Measurements from ENCODE around the gene WDR20. TPM values are rescaled to one million over a fixed set of nuclear protein-coding genes. Genes with fewer than 3 reads are reported as not detected.
"Not testable (repeated sequence)": the region's sequence is repeated elsewhere in the genome, so short reads cannot be mapped to it uniquely, and the experiment has no call there.

Gene WDR20, protein sequence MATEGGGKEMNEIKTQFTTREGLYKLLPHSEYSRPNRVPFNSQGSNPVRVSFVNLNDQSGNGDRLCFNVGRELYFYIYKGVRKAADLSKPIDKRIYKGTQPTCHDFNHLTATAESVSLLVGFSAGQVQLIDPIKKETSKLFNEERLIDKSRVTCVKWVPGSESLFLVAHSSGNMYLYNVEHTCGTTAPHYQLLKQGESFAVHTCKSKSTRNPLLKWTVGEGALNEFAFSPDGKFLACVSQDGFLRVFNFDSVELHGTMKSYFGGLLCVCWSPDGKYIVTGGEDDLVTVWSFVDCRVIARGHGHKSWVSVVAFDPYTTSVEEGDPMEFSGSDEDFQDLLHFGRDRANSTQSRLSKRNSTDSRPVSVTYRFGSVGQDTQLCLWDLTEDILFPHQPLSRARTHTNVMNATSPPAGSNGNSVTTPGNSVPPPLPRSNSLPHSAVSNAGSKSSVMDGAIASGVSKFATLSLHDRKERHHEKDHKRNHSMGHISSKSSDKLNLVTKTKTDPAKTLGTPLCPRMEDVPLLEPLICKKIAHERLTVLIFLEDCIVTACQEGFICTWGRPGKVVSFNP
- total RNA-seq (2014; rRNA removed; shearing (Covaris generic)): 7.3 and 9.8 TPM in 2 replicates

- DNase-seq (ENCODE audit: low spot score): peak; percentile 94
Measured at GRCh38 chr14:102139286-102140026, at the start of gene WDR20. Gene WDR20, plus strand, starts transcription at chr14:102139897. Its CDS starts 27 bp downstream, at chr14:102139924.

- DNase-seq (ENCODE audit: low spot score): no peak
Measured at GRCh38 chr14:102090713-102091112, 49.0 kb upstream of the WDR20 start.

GRCh38 chr14:102092806-102093205 is 46.9 kb upstream of the WDR20 start:
- DNase-seq (ENCODE audit: low spot score): no peak

GRCh38 chr14:102094101-102094500 is 45.6 kb upstream of the WDR20 start:
- DNase-seq (ENCODE audit: low spot score): no peak

GRCh38 chr14:102095231-102095870 is 44.3 kb upstream of the WDR20 start:
- no peak for DNase-seq (ENCODE audit: low spot score)

DNA sequence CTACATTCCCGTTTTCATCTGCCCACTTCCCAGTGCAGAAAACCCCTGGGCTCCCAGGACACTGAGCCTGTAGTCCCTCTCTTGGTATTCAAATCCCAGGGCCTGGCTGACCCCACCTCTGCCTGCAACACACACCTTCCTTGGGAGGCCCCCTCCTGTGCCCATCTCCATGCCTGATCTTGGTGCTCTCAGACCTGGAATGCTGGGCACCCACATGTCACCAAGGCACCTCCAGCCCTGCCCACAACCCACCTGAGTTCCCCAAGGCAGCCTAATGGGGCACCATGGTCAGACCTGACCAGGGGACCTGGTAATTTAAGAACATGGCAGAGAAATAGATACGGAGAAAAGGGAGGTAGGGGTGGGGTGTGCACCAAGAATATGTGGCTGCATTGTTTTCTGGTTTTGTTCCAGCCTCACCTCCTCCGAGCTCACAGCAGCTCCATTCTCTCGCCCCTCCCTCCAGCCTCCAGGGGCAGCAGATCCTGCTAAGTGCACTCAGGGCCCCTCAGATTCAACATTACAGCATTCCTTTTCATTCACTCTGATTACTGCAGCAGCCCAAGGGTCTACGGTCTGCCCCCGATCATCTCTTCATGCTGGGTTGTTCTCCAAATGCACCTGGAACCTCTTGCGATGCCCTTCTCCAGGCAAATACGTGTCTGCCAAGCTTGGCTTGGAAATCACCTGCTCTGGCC is 43.7 kb upstream of the WDR20 start:
- DNase-seq (ENCODE audit: low spot score): no peak

- peak; percentile 87 for DNase-seq (ENCODE audit: low spot score)
Measured at GRCh38 chr14:102096569-102097188, 43.0 kb upstream of the WDR20 start.

DNA sequence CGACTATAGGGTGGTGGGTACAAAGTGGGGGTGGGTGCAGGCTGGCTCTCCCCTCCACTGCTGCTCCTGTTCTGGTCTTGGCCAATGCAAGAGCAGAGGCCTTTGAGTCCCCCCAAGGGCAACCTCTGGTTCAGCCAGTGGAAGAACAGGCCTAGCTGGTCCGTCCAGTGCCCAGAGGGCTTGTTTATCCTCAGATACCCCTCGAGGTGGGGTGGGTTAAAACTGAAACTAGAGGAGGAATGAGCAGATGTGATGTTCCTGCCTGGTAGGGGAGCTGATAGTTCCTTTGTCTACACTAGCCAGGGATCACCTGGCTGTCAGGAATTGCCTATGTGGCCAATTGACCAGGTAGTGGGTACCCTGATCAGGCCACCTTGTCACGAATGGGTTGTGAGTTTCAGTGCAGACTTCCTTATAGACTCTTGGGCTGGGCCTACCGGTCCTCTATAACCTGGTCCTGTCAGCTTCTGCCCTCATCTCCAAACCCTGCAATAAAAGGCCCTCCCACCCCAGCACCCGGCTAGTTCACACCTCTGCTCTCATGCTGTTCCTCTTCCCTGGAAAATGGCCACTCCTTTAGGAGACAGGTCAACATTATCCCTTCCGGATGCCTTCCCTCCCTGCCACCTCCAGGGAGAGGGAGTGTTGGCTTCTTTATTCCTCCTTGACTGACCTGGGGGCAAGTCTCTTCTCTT is 42.1 kb upstream of the WDR20 start:
- DNase-seq (ENCODE audit: low spot score): peak; percentile 41

GRCh38 chr14:102103062-102103695 is 36.5 kb upstream of the WDR20 start:
- DNase-seq (ENCODE audit: low spot score): no peak

GRCh38 chr14:102105369-102105768 is 34.3 kb upstream of the WDR20 start:
- DNase-seq (ENCODE audit: low spot score): no peak

- not testable (repeated sequence) for DNase-seq (ENCODE audit: low spot score)
Measured at GRCh38 chr14:102109332-102109731, 30.4 kb upstream of the WDR20 start.

DNA sequence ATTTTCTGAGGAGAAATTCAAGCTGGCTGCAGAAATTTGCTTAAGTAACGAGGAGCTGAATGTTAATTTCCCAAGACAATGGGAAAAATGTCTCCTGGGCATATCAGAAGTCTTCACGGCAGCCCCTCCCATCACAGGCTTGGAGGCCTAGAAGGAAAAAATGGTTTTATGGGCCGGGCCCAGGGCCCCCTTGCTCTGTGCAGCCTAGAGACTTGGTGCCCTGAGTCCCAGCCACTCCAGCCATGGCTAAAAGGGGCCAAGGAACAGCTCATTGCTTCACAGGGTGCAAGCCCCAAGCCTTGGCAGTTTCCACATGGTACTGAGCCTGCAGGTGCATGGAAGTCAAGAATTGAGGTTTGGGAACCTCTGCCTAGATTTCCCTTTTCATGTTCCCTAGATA is 28.6 kb upstream of the WDR20 start:
- DNase-seq (ENCODE audit: low spot score): no peak

DNA sequence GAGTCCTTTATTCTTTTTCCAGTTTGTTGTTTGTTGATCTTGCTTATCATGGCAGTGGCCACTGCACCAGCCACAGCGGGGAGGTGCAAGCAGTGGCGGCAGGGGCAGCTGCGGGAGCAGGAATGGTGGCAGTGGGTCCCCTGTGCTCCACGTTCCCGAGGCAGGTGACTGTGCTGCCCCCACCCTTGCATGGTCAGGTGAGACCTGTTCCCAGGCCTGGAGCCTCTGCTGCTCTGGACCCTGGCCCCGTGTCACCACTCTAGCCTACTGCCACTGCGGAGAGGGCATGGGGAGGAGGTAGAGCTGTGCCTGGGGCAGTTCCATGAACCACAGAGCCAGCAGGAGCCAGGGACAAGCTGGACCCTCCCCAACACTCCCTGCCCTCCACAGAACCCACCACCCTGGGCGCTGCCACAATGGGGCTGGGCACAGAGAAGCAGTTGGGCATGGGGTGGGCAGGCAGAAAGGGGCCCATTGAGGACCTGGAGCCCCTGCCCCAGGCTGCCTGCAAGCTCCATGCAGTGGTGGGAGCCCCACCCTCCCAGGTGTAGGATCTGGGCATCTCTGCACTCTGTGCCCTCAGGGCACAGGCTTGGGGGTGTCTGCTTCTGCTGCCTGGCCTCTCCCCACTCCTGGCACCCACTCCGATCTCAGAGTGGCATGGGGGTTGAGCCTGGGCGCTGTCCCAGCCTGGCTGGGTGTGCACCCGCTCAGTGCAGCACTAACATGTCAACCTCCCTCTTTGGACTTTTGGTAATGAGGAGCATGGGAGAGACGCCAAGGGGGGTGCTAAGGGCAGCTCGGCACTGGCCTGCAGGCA is 23.1 kb upstream of the WDR20 start:
- DNase-seq (ENCODE audit: low spot score): no peak

DNA sequence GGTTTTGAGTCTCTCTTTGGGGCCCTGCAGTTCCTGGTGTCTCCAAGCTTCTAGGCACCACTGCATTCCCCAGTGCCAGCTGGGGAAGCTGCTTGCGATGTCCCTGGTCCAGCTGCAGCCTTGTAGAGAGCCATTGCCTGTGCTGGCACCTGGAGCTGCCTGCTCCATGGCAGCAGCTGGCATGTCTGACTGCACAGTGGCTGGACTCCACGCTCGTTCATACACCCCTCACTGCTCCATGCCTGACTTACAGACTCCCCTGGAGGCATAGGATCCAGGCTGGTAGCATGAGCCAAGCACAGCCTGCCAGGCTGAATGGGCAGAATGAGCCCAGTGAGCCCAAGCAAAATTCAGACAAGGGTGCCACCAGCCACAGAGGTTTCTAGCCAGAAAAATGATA is 21.8 kb upstream of the WDR20 start:
- DNase-seq (ENCODE audit: low spot score): no peak

DNA sequence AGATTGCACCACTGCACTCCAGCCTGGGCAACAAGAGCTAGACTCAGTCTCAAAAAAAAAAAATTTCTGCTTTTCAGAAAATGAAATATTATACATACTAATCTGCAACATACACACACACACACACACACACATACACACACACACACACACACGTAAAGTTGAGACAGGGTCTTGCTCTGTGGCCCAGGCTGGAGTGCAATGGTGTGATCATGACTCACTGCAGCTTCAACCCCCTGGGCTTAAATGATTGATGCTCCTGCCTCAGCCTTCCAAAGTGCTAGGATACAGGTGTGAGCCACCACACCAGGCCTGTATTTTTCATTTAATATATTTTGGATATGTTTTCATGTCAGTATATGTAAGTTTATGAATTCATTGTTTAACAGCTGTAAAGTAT is 18.8 kb upstream of the WDR20 start:
- DNase-seq (ENCODE audit: low spot score): no peak

- no peak for DNase-seq (ENCODE audit: low spot score)
Measured at GRCh38 chr14:102121567-102121966, 18.1 kb upstream of the WDR20 start.

GRCh38 chr14:102124419-102124818 is 15.3 kb upstream of the WDR20 start:
- DNase-seq (ENCODE audit: low spot score): no peak

GRCh38 chr14:102125546-102125945 is 14.2 kb upstream of the WDR20 start:
- peak; percentile 40 for DNase-seq (ENCODE audit: low spot score)

Measured in HT-29 (cell line).